HG02623 (cell line): ENCODE measurements around the gene AGBL4.
"Not testable (repeated sequence)": the region's sequence is repeated elsewhere in the genome, so short reads cannot be mapped to it uniquely, and the experiment has no call there.

Source experiments
- ATAC-seq: cut with Tn5 transposase; IDR thresholded peaks from one replicate; pipeline ENCODE4 v1.9.1; 2021; ENCODE audit warnings: moderate library complexity; ENCODE audit not compliant: unreplicated experiment

The AGBL4 gene

DNA sequence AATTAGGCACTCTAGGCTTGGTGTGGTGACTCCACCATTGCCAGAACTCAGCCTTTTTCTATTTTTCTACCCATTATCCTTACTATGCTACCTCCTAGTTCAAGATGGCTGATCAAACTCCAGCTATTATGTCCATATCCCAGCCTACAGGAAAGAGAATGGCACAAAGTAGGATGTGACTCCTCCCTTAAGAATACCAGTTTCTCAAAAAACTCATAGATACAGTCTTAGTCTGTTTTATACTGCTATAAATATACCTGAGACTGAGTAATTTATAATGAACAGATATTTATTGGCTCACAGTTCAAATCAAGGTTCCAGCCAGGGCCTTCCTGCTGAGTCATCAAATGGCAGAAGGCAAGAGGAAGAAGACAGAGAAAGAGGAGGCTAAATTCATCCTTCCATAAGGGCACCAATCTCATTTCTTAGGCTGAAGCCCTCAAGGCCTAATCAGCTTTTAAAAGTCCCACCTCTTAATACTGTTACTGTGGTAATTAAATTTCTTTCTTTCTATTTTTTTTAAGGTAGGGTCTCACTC lies 704.3 kb downstream of the AGBL4 start:
- no peak for ATAC-seq

DNA sequence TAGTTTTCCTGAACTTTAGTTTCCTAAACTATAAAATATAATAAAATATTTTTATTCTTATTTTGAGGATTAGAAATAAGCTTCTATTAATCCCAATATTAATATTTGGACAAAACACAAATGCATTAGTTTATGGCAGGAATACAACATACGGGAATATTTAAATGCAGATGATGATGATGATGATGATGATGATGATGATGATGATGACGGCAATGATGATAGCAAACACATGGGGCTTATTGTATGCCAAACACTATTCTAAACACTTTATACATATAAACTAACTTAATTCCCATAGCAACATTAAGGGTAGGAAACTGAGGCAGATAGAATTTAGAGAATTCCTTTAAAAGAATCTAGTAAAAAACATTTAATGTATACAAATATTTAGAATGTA lies 705.5 kb downstream of the AGBL4 start:
- ATAC-seq, result no peak

DNA sequence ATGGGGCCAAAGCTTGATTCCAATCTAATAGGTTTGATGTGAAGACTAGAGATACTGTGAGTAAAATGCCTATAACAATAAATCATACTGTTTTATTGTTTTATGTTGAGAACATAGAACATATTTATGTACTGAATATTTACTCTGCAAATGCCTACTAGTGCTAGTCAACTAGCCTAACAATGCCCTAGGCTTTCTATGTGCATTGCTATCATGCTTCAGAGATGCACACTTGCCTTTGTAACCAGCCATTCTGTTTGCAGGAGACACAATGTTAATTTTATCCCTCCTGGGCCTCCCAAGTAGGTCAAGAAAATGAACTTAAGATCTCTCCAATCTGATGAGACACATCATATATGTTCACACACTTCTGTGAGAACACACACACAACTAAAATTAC lies 716.3 kb downstream of the AGBL4 start:
- no peak for ATAC-seq

DNA sequence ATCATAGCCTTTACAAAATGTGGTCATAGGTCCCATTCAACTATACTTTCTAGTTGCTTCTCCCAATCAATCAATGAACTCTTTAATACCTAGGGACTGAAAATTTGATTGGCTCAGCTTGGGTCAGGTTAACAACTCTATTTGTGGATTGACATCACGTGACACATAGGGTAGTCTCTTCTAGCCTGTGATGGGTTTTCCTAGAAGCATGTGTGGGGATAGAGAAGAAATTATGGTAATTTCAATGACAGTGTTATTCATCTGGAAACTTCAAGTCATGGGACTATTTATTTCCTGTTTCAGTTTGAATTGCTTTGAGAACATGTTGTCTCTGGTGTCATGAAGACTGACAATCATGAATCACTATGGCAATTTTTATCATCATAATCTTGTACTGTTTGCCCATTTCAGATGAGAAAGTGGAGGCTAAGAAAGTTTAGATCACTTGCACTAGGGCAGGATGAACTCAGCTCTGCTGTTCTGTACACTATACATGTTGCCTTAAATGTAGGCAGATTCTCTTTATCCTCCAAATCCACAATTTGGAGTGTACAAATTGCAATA lies 717.2 kb downstream of the AGBL4 start:
- no peak for ATAC-seq

DNA sequence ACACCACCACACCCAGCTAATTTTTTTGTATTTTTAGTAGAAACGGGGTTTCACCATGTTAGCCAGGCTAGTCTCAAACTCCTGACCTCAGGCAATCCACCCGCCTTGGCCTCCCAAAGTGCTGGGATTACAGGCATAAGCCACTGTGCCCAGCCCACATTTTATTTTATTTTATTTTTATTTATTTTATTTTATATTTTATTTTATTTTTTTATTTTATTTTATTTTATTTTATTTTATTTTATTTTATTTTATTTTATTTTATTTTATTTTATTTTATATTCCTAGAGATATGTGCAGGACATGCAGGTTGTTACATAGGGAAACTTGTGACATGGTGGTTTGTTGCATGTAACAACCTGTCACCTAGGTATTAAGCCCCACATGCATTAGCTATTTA lies 721.4 kb downstream of the AGBL4 start:
- not testable (repeated sequence) for ATAC-seq

DNA sequence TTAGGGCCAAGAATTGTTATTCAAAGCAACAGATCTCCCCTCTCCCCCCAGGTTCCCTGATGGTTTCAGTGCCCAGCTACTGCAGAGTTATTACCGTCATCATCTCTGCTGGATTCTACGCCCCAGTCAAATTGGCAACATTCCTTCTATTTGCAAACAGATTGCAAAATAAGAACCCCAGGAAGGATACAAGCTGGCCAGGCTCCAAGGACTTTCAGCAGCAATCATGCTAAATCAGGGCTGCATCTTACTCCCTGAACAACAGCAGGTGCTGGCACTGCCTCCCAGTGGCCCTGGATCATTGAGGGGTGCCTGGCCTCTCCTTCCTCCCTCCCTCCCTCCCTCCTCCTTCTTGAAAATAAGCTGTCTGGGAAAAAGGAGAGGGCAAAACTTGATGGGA lies 725.5 kb downstream of the AGBL4 start:
- ATAC-seq, result no peak

DNA sequence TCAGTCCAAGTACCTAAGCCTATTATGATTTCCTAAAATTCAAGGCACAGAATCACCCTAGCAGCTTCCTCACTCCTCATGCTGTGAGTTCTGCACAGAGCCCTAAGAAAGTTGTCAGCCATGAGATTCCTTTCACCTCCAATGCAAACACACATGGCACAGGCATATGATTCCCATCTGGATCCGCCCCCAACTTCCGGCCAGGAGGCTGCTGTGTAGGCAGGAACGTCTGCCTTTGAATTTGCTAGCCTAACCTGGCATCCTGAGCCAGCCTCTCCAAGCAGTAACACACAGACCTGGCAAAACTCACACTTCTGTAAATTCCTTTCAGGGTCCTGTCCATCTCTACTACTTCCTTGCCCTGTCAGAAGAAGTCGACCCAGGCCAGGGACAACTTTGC lies 726.0 kb downstream of the AGBL4 start:
- ATAC-seq, result no peak

DNA sequence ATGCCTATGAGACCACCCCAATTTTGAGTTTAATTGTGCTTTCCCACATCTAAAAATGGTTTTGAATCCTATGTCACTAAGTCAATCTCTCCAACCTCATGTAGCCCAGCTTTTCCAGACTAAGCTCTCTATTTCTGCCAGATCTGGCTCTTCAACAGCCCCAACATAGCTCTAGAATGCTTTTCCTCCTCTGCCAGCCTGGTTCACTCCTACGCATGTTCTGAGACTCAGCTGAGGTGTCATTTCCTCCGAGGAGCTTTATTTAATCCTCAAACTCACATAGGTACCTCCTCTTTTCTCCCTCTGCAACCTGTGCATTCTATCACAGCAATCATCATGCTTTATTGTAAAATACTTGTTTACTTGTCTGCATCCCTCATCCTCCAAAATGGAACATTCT lies 729.2 kb downstream of the AGBL4 start:
- ATAC-seq, result no peak

DNA sequence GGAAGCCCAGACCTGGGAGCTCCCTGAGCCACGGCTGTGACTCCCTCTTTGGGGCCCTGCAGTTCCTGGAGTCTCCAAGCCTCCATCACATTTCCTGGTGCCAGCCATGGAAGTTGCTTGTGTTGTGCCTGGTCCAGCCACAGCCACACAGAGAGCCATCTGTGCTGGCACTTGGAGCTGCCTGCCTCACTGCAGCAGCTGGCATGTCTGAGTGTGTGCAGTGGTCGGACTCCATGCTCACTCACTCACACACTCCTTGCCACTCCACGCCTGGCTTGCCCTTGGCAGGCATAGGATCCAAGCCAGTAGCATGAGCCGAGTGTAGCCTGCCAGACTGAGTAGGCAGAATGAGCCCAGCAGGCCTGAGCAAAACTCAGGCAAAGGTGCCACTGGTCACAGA lies 730.7 kb downstream of the AGBL4 start:
- no peak for ATAC-seq

DNA sequence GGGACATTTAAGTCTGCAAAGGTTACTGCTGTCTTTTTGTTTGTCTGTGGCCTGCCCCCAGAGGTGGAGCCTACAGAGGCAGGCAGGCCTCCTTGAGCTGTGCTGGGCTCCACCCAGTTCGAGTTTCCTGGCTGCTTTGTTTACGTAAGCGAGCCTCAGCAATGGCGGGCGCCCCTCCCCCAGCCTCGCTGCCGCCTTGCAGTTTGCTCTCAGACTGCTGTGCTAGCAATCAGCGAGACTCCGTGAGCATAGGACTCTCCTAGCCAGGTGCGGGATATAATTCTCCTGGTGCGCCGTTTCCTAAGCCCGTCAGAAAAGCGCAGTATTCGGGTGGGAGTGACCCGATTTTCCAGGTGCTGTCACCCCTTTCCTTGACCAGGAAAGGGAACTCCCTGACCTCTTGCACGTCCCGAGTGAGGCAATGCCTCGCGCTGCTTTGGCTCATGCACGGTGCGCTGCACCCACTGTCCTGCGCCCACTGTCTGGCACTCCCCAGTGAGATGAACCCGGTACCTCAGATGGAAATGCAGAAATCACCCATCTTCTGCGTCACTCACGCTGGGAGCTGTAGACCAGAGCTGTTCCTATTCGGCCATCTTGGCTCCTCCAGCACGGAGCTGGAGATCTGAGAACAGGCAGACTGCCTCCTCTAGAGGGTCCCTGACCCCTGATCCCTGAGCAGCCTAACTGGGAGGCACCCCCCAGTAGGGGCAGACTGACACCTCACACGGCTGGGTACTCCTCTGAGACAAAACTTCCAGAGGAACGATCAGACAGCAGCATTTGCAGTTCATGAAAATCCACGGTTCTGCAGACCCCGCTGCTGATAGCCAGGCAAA lies 766.3 kb downstream of the AGBL4 start:
- not testable (repeated sequence) for ATAC-seq

DNA sequence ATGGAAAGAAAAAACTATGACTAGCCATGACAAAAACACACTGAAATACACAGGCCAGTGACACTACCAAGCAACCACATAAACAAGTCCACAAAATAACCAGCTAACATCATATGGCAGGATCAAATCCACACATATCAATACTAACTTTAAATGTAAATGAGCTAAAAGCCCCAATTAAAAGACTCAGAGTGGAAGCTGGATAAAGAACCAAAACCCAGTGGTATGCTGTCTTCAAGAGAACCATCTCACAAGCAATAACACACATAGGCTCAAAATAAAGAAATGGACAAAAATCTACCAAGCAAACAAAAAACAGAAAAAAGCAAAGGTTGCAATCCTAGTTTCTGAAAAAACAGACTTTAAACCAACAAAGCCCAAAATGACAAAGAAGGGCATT lies 770.8 kb downstream of the AGBL4 start:
- no peak for ATAC-seq

DNA sequence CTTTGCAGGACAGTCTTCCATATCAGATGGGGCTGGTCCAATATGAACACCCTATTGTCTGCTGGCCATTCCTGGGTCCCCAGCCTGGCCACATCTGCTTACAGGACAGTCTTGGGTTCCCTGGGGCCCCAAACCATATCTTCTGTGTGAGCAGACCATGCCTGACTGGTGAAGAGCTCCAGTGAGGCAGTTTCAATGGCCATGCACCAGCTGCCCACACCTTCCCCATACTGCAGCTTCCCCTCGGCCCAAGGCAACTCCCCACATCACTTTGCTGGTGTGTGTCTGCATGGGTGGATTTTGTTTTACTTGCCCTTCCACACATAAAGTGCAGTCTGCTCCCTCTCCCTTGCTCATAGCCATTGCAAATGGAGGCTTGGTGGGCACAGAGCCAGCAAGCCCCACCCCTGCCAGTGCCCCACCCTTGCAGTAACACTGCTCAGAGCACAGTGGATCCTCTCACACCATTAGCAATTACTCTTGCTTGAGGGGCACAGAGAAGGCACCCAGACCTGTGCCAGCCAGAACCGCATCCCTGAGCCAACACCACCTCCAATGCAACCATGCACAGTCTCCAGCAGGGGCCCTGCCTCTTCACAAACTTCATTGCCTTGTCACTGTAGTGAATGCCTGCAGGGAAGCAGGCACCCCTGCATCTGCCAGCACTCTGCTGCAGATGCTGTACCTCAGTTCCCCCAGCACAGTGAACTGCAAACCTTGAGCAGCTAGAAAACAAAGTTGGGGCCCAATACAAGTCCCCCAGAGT lies 772.6 kb downstream of the AGBL4 start:
- ATAC-seq, result no peak

DNA sequence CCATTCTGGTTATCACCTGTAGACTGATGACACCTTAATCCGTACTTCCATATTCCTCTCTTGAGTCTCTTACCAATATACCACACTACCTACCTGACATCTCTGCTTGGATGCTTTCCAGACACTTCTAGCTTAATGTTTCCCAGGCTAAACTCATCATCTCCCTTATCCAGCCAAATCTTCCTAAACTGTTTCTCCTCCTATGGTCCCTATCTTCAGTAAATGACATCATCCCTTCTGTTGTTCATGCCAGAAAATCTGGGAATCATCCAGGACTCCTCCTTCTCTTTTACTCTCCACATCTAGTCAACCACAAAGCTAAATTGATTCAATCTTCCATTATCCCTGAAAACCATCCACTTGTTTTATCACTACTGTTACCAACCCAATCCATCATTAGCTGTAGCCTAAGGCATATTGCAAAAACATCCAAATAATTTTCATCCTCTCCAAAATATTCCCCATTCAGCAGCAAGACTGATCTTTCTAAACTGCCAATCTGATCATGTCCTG lies 783.0 kb downstream of the AGBL4 start:
- no peak for ATAC-seq

DNA sequence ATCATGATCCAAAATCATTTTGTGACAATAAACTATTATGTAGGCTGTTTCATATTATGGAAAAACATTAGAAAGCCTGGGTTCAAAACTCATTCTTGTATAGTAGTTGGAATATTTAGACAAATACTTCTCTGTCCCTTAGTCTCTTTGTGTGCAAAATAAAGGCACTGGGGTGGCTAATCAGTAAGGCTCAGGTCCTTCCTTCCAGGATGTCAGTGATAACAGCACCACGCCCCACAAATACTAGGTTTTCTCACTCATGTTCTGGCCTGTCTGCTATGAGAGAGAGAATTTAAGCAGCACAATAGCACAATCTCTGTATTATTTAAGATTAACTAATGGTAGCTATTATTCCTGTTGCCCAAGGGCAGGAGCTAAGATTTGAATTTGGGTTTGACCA lies 788.8 kb downstream of the AGBL4 start:
- no peak for ATAC-seq

DNA sequence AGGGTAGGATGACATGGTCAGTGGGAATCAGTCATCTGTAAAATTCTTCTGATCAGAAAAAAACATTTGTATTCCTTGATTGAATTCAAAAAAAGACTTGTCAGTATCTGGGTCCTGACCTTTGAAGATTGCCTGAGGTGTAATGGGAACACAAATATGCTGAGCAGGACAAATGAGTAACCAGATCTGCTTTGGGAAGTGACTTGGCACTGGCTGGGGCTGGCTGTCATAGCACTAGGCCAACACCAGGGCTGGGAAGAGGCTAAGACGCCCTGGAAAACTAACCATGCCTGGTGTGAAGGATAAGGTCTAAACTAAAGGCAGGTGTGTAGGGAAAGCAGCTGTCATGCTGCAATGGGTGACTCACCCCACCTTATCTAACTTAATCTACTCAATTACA lies 794.2 kb downstream of the AGBL4 start:
- ATAC-seq, result no peak

DNA sequence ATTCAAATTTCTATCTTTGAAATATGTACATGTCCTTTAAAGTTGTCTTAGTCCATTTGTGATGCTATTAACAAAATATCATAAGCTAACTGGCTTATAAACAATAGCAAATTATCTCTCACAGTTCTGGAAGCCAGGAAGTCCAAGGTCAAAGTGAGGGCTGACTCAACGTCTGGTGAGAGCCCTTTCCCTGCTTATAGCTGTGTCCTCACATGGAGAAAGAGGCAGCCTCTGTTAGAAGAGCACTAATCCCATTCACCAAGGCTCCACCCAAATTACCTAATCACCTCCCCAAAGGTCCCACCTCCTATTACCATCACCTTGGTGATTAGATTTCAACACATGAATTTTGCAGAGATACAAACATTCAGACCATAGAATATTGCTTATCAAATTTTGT lies 797.0 kb downstream of the AGBL4 start:
- ATAC-seq, result no peak

DNA sequence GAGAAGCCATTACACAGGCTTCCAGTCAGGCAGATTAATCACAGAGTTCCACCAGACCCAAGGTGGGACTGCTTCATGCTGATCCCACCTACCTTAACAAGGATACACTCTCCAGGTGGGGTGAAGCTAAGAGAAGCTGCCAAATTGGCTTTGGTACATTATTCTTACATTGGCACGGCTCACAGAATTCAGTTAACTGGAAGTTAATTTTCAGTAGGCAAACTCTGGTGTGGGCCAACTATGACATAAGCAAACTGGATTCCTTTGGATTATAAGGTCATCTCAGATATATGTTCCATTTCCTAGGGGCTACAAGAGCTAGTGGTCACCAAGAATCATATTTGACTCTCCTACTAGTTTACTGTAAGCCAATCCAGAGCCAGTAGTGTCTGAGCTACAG lies 798.3 kb downstream of the AGBL4 start:
- no peak for ATAC-seq

DNA sequence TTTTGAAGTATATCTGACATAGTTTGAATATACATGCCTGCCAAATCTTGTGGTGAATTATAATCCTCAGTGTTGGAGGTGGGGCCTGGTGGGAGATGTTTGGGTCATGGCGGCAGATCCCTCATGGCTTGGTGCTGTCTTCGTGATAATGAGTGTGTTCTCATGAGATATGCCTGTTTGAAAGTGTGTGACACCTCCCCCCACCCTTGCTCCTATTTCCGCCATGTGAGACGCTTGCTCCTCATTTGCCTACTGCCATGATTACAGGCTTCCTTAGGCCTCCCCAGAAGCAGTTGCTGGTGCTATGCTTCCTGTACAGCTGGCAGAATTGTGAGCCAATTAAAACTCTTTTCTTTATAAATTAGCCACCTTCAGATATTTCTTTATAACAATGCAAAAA lies 810.5 kb downstream of the AGBL4 start:
- ATAC-seq, result no peak

DNA sequence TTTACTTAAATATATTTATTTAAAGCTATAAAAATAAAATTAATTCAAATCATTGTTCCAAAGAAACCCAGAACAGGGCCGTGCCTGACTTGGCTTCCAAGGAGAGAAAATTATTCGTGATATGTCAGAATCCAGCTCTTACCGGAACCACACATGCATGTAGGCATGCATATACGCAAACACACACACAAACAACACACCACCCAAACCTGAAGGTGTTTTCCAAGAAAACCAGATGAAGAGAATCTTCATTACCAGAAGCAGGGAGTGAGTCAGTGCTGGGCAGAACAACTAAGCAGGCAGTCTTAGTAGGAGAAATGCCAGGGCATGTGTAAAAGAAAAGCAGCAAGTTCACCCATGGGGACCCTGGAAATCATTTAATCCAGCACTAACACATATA lies 815.0 kb downstream of the AGBL4 start:
- ATAC-seq, result no peak

DNA sequence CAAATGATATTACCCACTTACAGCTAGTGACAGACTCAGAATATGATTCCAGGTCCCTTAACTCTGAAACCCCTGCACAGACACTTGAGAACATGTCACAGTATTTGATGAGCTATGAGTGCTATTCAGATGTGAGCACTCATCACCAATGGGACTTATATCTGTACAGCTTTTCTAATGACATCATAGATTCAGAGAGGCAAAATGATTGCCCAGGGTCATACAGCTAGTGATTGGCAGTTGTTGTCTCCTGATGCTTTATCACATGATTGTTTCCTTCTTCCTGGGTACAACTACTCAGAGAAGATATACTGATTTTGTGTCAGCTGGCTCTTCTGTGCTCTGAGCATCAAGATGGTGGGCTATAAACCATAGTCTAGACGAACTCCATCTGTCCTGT lies 819.0 kb downstream of the AGBL4 start:
- ATAC-seq, result no peak

DNA sequence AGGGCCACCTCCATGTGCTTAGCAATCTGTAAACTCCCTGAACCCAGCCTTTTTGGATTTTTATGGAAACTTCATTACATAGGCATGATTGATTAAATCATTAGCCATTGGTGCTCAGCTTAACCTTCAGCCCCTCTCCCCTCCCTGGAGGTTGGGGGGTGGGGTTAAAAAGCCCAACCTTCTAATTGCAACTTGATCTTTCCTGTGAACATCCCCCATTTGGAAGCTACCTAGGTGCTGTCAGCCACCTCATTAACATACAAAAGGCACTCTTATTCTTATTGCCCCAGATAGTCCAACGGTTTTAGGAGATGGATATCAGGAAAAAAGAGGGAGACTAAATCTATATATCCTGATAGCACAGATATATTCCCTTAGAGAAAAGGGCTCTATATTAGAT lies 823.0 kb downstream of the AGBL4 start:
- no peak for ATAC-seq

DNA sequence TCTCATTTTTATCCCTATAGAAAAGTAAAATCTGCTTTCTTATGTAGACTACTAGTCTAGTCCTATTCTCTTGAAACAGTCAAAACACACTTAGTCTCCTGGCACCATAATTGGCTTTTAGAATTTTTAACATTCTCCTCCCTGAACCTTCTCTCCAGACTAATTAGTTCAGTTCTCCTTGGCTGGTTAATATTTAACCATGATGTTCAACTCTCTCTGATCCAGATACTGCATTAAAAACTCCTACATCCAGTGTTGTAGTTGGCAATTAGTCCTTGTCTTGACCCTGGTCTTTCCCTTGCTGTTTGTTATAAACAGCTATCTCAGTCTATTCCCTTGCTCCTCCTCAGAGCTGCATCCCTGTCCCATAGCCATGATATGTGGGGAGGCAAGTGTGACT lies 824.2 kb downstream of the AGBL4 start:
- ATAC-seq, result no peak
